GM06990 (cell line): ENCODE results near the gene GTPBP1.

Experiments used
- DNase-seq: peaks from one replicate; pipeline ENCODE4 v3.0.0-alpha.2; 2011; ENCODE audit not compliant: insufficient read length; ENCODE audit errors: extremely low read depth
- H3K27me3 ChIP-seq: replicated peaks from 2 replicates; pipeline ENCODE4 v1.6.0; 2011; ENCODE audit warnings: low read length; ENCODE audit not compliant: control insufficient read depth, insufficient read depth
- H3K36me3 ChIP-seq: 2 replicates; pipeline ENCODE4 v1.5.1; 2011; ENCODE audit warnings: low read length; ENCODE audit not compliant: control insufficient read depth, insufficient read depth
- H3K4me3 ChIP-seq: replicated peaks from 2 replicates; pipeline ENCODE4 v1.5.1; 2011; ENCODE audit warnings: low read depth, mild to moderate bottlenecking, control low read depth, low read length
- TF ChIP-seq, protein P1 (sequence below): IDR thresholded peaks from 2 replicates; pipeline ENCODE4 v1.5.1; 2011; ENCODE audit warnings: low read length, control low read depth, mild to moderate bottlenecking, inconsistent platforms; ENCODE audit not compliant: insufficient read depth, poor library complexity, severe bottlenecking

Gene GTPBP1

DNA sequence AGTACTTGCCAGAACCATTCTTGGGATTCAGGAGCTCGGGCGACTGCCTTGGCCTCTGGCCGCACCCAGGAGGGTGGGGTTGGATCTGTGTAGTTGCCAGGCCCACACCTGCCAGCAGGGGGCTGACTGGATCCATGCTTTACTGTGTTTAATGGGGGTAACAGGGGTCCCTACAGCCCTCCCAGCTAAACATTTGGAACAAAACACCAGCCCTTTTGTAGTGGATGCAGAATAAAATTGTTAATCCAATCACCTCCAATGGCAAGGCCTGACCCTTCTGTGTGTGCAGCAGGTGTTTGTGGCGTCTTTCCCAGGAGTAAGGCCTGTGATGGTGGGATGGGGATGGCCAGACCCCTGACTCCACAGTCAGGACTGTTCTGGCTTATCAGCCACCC lies 27.6 kb downstream of the GTPBP1 start:
- DNase-seq = no peak
- TF ChIP-seq, protein P1, sequence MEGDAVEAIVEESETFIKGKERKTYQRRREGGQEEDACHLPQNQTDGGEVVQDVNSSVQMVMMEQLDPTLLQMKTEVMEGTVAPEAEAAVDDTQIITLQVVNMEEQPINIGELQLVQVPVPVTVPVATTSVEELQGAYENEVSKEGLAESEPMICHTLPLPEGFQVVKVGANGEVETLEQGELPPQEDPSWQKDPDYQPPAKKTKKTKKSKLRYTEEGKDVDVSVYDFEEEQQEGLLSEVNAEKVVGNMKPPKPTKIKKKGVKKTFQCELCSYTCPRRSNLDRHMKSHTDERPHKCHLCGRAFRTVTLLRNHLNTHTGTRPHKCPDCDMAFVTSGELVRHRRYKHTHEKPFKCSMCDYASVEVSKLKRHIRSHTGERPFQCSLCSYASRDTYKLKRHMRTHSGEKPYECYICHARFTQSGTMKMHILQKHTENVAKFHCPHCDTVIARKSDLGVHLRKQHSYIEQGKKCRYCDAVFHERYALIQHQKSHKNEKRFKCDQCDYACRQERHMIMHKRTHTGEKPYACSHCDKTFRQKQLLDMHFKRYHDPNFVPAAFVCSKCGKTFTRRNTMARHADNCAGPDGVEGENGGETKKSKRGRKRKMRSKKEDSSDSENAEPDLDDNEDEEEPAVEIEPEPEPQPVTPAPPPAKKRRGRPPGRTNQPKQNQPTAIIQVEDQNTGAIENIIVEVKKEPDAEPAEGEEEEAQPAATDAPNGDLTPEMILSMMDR = peak; percentile 82
- peaks cover 60% of the 10 kb centered on the region for H3K36me3 ChIP-seq
- no peaks in the 10 kb centered on the region for H3K27me3 ChIP-seq
- no peak overlapping the region for H3K4me3 ChIP-seq

DNA sequence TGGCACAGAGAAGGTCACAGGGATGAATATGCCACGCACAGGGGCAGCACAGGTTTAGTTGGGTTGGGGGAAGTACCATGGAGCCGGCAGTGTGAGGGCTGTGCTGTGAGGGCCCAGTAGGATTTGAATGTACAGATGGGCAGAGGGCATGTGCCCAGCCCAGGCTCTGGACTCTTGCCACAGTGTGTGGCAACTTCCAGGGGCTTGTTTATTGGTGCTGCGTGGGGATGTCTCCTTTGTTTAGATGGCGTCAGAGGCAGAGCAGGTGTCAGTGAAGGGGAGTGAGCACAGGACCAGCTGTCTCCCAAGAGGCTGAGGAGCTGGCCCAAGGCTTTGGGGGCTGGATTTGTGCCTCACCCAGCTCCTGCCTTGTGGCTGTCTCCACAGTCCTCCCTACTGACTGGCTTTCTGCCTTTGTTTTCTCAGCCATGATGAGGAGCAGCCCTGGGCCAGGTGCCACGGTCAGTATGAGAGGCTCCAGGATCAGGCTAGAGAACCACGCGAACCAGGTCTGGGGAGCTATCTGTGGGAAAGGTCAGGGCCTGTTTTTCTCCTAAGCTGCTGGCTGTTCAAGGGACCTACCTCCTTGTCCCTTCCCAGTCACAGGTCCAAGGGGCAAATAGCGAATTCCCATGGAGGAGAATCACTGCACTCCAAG lies 28.1 kb downstream of the GTPBP1 start:
- DNase-seq = no peak
- peaks cover 61% of the 10 kb centered on the region for H3K36me3 ChIP-seq
- H3K4me3 ChIP-seq = no peak overlapping the region
- TF ChIP-seq, protein P1 = no peak
- H3K27me3 ChIP-seq = no peaks in the 10 kb centered on the region

DNA sequence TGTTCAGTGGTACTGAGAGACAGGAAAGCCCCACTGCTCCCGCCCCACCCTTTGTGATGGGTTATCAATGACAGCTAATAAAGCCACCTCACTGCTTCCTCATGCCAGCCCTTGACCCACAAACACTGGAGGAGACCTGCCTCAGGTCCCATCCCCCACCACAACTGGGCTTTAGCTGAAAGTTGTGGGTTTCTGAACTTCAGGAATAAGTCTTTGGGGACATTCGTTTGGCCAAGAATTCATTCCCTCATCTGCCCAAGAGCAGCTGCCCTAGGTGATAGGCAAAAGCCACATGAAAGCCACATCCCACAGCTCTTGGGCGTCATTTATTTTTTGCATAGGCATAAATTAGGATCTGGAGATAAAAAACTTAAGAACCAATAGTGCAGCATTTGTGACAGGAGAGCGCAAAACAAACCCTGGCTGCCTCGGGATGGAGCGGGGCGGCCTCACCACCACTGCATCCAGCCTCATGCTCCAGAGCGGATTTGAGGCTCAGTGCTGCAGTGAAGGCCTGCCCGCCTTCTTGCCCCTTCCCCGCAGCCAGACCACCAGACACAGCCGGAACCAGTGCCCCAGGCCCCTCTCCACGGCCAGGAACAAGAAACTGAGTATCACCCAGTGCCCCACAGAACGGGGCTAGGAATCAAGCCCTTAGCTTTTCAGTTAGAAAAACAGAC lies 28.8 kb downstream of the GTPBP1 start:
- Histone ChIP-seq H3K4me3 (no peak overlapping the region), H3K36me3 (peaks cover 61% of the 10 kb centered on the region), H3K27me3 (no peaks in the 10 kb centered on the region)
- DNase-seq = no peak
- TF ChIP-seq, protein P1 = no peak

DNA sequence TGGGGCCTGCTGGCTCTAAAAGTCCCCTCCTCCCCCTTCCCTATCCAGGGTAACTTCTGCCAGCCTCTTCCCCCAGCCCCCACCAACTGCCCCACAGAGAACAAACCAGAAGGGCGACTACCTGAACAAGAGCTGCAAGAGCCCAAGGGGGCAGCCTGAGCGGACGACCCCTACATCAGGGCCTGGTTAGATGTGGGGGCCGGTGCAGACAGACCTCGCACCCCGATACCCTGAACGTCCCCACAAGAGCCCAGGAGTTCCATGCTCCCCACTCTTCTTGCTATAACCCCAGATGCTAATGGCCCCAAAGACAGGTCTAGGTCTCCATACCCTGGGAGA lies 29.4 kb downstream of the GTPBP1 start:
- DNase-seq = no peak
- TF ChIP-seq, protein P1 = no peak
- Histone ChIP-seq H3K36me3 (peaks cover 62% of the 10 kb centered on the region), H3K27me3 (no peaks in the 10 kb centered on the region), H3K4me3 (no peak overlapping the region)

DNA sequence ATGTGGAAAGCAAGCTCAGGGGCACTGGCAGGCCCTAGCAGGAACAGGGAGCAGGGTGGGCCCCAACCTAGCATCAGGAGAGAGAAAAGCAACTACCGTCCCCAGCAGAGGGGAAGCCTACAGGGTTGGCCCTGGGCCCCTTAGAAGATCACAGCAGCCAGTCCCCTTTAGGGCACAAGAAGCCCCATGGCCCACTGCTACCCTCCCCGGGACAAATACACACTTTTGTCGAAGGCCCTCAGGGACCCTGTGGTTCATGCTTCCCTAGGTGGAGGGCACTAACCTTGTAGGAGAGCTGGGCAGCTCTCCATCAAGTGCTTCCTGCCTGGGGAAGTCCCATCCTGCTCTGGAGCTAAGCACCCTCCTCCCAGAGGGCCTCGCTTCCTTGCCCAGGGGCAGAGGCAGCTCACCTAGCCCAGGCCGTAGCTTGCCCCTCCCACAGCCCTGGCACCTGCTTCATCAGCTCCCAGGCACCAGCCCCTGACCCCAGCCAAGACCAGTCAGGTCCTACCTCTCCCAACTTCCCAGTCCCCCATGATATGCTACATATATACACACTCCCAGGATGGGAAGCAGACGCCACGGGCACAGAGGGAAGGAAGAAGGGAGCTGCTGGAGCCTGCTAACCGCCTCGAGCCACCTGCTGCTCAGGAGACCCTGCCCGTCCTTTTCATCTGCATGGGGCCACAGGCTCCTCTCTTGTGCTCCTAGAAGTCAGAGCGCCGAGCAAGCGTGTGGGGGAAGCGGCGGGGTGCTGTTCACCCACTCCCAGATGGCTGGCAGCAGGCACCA lies 29.9 kb downstream of the GTPBP1 start:
- H3K4me3 ChIP-seq = no peak overlapping the region
- no peak for DNase-seq
- no peaks in the 10 kb centered on the region for H3K27me3 ChIP-seq
- TF ChIP-seq, protein P1 = no peak
- peaks cover 63% of the 10 kb centered on the region for H3K36me3 ChIP-seq
